ENCODE data around the gene TPO. TPM values are rescaled to one million over a fixed set of nuclear protein-coding genes. Genes with fewer than 3 reads are reported as not detected.

Gene TPO
- total RNA-seq, 1 experiment from 2014 or later = not detected

- H3K4me1 ChIP-seq (ENCODE audit: control insufficient read depth, insufficient read depth, low read length) = peaks cover 4% of the 10 kb centered on the region; the same call in 1 of the 2 replicates
- in situ Hi-C loops (cut with HindIII; ENCODE audit: low pct_unique_long_range_greater_than_20kb, low sequenced_read_pairs) (no loop called here), intact Hi-C loops (cut with micrococcal nuclease; ENCODE audit: unreplicated experiment) (no loop called here)
- peaks cover 5% of the 10 kb centered on the region; the same call in 1 of the 2 replicates for H3K27me3 ChIP-seq (ENCODE audit: control insufficient read depth, insufficient read depth, low read length)
- no peaks in the 10 kb centered on the region for H3K9me3 ChIP-seq (ENCODE audit: control insufficient read depth, insufficient read depth, low read depth, low read length)
- CTCF ChIA-PET = no interaction called here
- DNase-seq (ENCODE audit: low read depth, low spot score) (no peak), ATAC-seq (no peak)
- POLR2A ChIA-PET = no interaction called here
- BruUV-seq (replicated peaks) = no TSS peak
- no peaks in the 10 kb centered on the region for H3K36me3 ChIP-seq (ENCODE audit: control insufficient read depth, insufficient read depth, low read length)
- H3K27ac ChIP-seq (ENCODE audit: low read length) = no peak overlapping the region
- TF ChIP-seq TCF7L2 (IDR thresholded peaks at IDR 0.05; ENCODE audit: low read depth, low read length) (no peak), REST (IDR thresholded peaks at IDR 0.05; ENCODE audit: insufficient read depth in 1 of 2, low read depth in 2 of 2, low read length in 1 of 2) (no peak), SIN3A (IDR thresholded peaks at IDR 0.05; ENCODE audit: borderline replicate concordance, insufficient read depth, low read depth, low read length) (no peak), POLR2AphosphoS5 (IDR thresholded peaks at IDR 0.05; ENCODE audit: low read depth, low read length) (no peak), CTCF (IDR thresholded peaks at IDR 0.05) (no peak)
- no peak overlapping the region for H3K4me3 ChIP-seq (ENCODE audit: low read depth in 2 of 2, low read length in 2 of 2)
Measured at GRCh38 chr2:1446301-1446700, 33.0 kb downstream of the TPO start.

GRCh38 chr2:1448009-1448408 is 34.7 kb downstream of the TPO start:
- DNase-seq (ENCODE audit: low read depth, low spot score) (no peak), ATAC-seq (no peak)
- in situ Hi-C loops (cut with HindIII; ENCODE audit: low pct_unique_long_range_greater_than_20kb, low sequenced_read_pairs) = no loop called here
- ChIA-PET CTCF (no interaction called here), POLR2A (no interaction called here)
- Histone ChIP-seq H3K27ac (ENCODE audit: low read length) (no peak overlapping the region), H3K4me1 (ENCODE audit: control insufficient read depth, insufficient read depth, low read length) (peaks cover 4% of the 10 kb centered on the region; the same call in 1 of the 2 replicates), H3K4me3 (ENCODE audit: low read depth in 2 of 2, low read length in 2 of 2) (no peak overlapping the region), H3K36me3 (ENCODE audit: control insufficient read depth, insufficient read depth, low read length) (no peaks in the 10 kb centered on the region), H3K27me3 (ENCODE audit: control insufficient read depth, insufficient read depth, low read length) (peaks cover 8% of the 10 kb centered on the region; the same call in 1 of the 2 replicates), H3K9me3 (ENCODE audit: control insufficient read depth, insufficient read depth, low read depth, low read length) (no peaks in the 10 kb centered on the region)
- no TSS peak for BruUV-seq (replicated peaks)
- TF ChIP-seq TCF7L2 (IDR thresholded peaks at IDR 0.05; ENCODE audit: low read depth, low read length) = no peak
- TF ChIP-seq CTCF (IDR thresholded peaks at IDR 0.05) = no peak
- no peak for TF ChIP-seq SIN3A (IDR thresholded peaks at IDR 0.05; ENCODE audit: borderline replicate concordance, insufficient read depth, low read depth, low read length)
- no peak for TF ChIP-seq REST (IDR thresholded peaks at IDR 0.05; ENCODE audit: insufficient read depth in 1 of 2, low read depth in 2 of 2, low read length in 1 of 2)
- TF ChIP-seq POLR2AphosphoS5 (IDR thresholded peaks at IDR 0.05; ENCODE audit: low read depth, low read length) = no peak
- intact Hi-C loops (cut with micrococcal nuclease; ENCODE audit: unreplicated experiment) = no loop called here

Data from Panc1 (cell line).